ENCODE measurements around the gene RUFY3.

The RUFY3 gene

DNA sequence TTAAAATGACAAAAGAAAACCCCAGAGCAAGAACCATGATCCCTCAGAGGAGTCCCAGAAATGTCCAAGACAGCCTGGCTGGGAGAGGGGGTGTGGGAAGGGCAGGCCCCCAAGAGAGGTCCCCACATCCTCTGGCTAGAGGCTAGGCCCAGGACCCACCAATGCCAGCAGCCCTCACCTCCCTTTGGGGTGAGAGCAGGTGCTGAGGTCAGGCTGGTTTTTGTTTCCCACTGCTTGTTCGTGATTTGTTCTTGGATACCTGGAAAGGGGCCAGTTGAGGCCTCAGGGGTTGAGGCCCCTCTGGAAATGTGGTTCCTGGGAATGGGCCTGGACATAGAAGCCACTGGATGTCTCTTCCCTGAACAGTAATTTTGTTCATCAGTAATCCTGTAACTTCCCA lies 120.2 kb downstream of the RUFY3 start:
- DNase-seq (ENCODE audit: low spot score): no peak

DNA sequence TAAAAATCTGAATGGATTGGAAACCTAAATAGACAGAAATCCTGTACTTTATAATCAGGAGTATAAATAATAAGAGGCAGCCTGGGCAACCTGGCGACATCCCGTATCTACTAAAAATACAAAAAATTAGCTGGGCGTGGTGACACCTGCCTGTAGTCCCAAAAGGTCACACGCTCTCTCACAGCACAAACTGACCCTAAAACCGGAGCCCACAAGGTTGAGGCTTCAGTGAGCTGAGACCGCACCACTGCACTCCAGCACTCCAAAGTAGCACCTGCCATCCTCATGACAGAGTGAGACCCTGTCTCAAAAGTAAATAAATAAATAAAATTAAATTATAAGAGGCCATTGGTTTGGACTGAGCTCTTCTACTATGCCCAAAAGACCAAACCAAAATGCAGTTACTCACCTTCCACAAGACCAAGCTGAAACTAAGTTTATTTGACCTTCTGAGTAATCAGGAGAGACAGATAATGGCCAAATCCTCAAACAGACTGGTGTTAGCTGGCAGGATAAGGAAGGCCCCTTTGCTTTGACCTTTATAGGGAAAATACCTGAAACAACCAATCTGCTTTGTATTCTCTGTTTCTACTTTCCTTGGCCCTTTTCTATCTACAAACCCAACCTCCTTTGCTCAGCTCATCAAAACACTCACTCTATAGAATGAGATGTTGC lies 121.1 kb downstream of the RUFY3 start:
- DNase-seq (ENCODE audit: low spot score): no peak

- no peak for DNase-seq (ENCODE audit: low spot score)
Observed at GRCh38 chr4:70844180-70844579, 122.4 kb downstream of the RUFY3 start.

DNA sequence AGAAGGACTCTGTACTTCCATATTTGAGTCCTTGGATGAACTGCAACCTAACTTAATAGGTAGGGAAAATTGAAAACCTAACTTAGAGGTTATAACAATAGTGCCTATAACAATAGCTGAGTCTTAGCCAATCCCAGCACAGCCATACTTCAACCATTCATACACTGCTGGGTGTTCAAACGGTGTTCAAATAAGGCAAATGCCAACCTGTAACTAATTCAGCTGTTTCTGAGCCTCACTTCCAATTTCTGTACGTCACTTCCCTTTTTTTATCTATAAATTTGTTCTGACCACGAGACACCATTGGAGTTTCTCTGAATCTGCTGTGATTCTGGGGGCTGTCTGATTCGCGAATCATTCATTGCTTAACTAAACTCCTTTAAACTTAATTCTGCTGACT lies 127.5 kb downstream of the RUFY3 start:
- DNase-seq (ENCODE audit: low spot score): no peak

- DNase-seq (ENCODE audit: low spot score): no peak
Observed at GRCh38 chr4:70855464-70855863, 133.7 kb downstream of the RUFY3 start.
